SU-DHL-6 (cell line): ENCODE results near the gene ABCG1.

Experiments used
- H2AFZ ChIP-seq: fragments of 200-600 bp; sonication (generic); 2 replicates; pipeline ENCODE4 v1.6.1; 2014; ENCODE audit warnings: low read depth, mild to moderate bottlenecking, moderate library complexity, mixed read lengths, antibody characterized with exemption, low read length; ENCODE audit not compliant: severe bottlenecking
- H3F3A ChIP-seq: fragments of 200-600 bp; shearing (Covaris generic); 2 replicates; pipeline ENCODE4 v1.6.0; 2016; ENCODE audit warnings: antibody characterized with exemption, mild to moderate bottlenecking; ENCODE audit not compliant: insufficient read depth
- H3K27ac ChIP-seq: fragments of 200-600 bp; sonication (generic); 2 replicates; pipeline ENCODE4 v1.5.1; 2016; ENCODE audit warnings: low read depth, mild to moderate bottlenecking, low read length, moderate library complexity, mixed read lengths
- H3K27me3 ChIP-seq: fragments of 200-600 bp; sonication (generic), shearing (Covaris generic); 2 replicates; pipeline ENCODE4 v1.6.0; 2014; ENCODE audit warnings: mild to moderate bottlenecking, low read length
- H3K36me3 ChIP-seq: fragments of 200-600 bp; sonication (generic); 2 replicates; pipeline ENCODE4 v1.6.1; 2014; ENCODE audit warnings: mild to moderate bottlenecking, low read length, mixed read lengths
- H3K4me2 ChIP-seq: fragments of 300-600, 200-600 bp; shearing (Covaris generic), sonication (generic); 2 replicates; pipeline ENCODE4 v1.6.0; 2014; ENCODE audit warnings: low read length, low read depth, mild to moderate bottlenecking; ENCODE audit not compliant: poor library complexity, severe bottlenecking
- H3K4me3 ChIP-seq: fragments of 200-600 bp; sonication (generic); 2 replicates; pipeline ENCODE4 v1.5.1; 2014; ENCODE audit warnings: antibody characterized with exemption, low read length, mild to moderate bottlenecking, mixed read lengths; ENCODE audit not compliant: insufficient read depth, poor library complexity, severe bottlenecking
- H3K79me2 ChIP-seq: fragments of 200-600 bp; sonication (generic); 2 replicates; pipeline ENCODE4 v1.6.1; 2014; ENCODE audit warnings: mild to moderate bottlenecking, low read length, moderate library complexity; ENCODE audit not compliant: insufficient read depth
- H3K9ac ChIP-seq: fragments of 200-600 bp; sonication (generic); 2 replicates; pipeline ENCODE4 v1.7.0; 2014; ENCODE audit warnings: mild to moderate bottlenecking, low read length
- H3K9me2 ChIP-seq: fragments of 200-600 bp; sonication (generic); replicated peaks from 2 replicates; pipeline ENCODE4 v1.6.1; 2014; ENCODE audit warnings: low read length; ENCODE audit not compliant: insufficient read depth
- H3K9me3 ChIP-seq: fragments of 200-600 bp; sonication (generic); 2 replicates; pipeline ENCODE4 v1.6.1; 2014; ENCODE audit warnings: low read length, mixed read lengths; ENCODE audit not compliant: insufficient read depth
- H4K20me1 ChIP-seq: fragments of 200-600 bp; sonication (generic); 2 replicates; pipeline ENCODE4 v1.6.1; 2014; ENCODE audit warnings: low read depth, mild to moderate bottlenecking, antibody characterized with exemption, low read length, moderate library complexity, mixed read lengths
- EZH2phosphoT487 ChIP-seq: fragments of 200-600 bp; sonication (generic), shearing (Covaris generic); conservative IDR thresholded peaks from 2 replicates; pipeline ENCODE4 v1.6.1; 2018; ENCODE audit warnings: mild to moderate bottlenecking, antibody characterized with exemption, low read length, moderate library complexity, mixed read lengths
- TF ChIP-seq, protein P1 (sequence below): fragments of 200-600 bp; sonication (generic); IDR thresholded peaks from one replicate; pipeline ENCODE4 v1.5.1; 2017; ENCODE audit warnings: antibody characterized with exemption, mild to moderate bottlenecking, low read length, moderate library complexity; ENCODE audit not compliant: insufficient read depth, poor library complexity, severe bottlenecking

The ABCG1 gene

DNA sequence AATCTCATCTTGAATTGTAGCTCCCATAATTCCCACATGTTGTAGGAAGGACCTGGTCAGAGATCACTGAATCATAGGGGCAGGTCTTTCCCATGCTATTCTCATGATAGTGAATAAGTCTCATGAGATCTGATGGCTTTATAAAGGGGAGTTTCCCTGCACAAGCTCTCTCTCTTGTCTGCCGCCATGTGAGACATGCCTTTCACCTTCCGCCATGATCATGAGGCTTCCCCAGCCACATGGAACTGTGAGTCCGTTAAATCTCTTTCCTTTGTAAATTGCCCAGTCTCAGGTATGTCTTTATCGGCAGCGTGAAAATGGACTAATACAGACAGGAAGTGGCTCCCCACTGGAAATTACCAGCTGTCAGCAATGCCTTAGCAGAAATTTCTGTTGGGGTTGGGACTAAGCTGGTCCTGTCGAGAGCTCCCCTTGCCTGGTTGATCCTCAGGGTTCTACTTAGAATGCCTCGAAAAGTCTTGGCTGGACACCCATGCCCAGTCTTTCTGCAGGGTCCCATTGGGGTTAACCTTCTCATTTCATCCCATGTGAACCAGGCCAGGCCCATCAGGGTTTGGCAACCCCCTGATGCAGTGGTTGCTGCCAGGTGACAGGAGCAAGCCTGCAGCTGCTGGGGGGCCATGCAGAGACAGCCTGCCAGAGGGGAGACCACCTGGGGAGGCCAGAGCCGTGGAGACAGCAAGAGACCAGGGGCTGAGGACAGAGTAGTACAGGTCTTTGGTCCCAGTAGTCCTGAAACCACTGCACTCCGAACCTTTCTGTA is 2.8 kb upstream of the ABCG1 start:
- TF ChIP-seq, protein P1, sequence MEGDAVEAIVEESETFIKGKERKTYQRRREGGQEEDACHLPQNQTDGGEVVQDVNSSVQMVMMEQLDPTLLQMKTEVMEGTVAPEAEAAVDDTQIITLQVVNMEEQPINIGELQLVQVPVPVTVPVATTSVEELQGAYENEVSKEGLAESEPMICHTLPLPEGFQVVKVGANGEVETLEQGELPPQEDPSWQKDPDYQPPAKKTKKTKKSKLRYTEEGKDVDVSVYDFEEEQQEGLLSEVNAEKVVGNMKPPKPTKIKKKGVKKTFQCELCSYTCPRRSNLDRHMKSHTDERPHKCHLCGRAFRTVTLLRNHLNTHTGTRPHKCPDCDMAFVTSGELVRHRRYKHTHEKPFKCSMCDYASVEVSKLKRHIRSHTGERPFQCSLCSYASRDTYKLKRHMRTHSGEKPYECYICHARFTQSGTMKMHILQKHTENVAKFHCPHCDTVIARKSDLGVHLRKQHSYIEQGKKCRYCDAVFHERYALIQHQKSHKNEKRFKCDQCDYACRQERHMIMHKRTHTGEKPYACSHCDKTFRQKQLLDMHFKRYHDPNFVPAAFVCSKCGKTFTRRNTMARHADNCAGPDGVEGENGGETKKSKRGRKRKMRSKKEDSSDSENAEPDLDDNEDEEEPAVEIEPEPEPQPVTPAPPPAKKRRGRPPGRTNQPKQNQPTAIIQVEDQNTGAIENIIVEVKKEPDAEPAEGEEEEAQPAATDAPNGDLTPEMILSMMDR: no peak
- no peak for TF ChIP-seq EZH2phosphoT487
- no peaks in the 10 kb centered on the region for H3F3A ChIP-seq

DNA sequence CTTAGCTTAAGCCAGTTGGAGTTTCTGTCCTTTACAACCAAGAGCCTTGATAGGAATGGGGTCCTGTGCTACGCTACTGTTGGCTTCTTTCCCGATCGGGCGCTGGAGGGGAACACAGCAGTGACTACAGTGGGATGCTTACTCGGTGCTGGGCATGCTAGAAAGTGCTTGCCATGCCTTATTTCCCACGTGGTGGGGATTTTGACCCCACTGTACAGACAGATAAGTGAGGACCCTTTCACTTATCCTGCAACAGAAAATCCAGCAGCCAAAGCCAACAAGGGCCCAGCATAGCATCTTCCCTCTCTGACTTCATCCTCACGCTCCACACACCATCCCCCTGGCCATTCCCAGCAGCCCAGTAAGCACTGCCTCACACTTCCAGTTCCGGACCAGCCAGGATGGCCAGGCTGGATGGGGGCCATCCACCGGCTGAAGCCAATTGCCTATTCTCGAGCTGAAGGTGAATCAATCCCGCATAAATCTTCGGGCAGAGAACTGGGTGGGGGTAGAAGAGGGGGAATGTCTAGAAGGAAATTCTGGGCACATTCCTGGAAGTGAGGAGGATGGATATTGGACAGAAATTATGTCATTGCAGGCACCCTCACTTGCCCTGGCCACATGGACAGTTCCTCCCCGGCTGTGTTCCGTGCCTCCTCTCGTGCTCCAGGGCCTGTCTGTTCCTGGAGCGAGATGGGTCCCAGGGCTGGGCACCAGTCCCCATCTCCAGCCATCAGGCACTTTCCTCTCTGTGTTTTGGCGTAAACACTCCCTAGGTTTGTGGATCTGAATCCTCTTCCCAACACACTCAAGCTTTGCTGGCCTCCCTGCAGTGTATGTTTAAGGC is 2.0 kb upstream of the ABCG1 start:
- no peaks in the 10 kb centered on the region for H3F3A ChIP-seq
- no peak overlapping the region for H3K4me3 ChIP-seq
- H3K27ac ChIP-seq: no peak overlapping the region
- no peak overlapping the region for H3K9ac ChIP-seq
- H3K9me2 ChIP-seq: no peaks in the 10 kb centered on the region
- no peaks in the 10 kb centered on the region for H3K79me2 ChIP-seq
- no peaks in the 10 kb centered on the region; the same call in 1 of the 2 replicates for H3K9me3 ChIP-seq
- no peaks in the 10 kb centered on the region for H4K20me1 ChIP-seq
- TF ChIP-seq EZH2phosphoT487: no peak
- TF ChIP-seq, protein P1: no peak
- H2AFZ ChIP-seq: no peak overlapping the region
- no peaks in the 10 kb centered on the region for H3K36me3 ChIP-seq
- no peak overlapping the region for H3K4me2 ChIP-seq
- no peaks in the 10 kb centered on the region for H3K27me3 ChIP-seq

More for the DNA sequence above, 2.8 kb upstream of the ABCG1 start:
- Histone ChIP-seq H3K4me2 (no peak overlapping the region), H3K27ac (no peak overlapping the region), H3K27me3 (no peaks in the 10 kb centered on the region), H3K79me2 (no peaks in the 10 kb centered on the region), H3K9ac (no peak overlapping the region), H3K36me3 (no peaks in the 10 kb centered on the region), H3K4me3 (no peak overlapping the region), H2AFZ (no peak overlapping the region), H3K9me3 (no peaks in the 10 kb centered on the region; the same call in 1 of the 2 replicates), H4K20me1 (no peaks in the 10 kb centered on the region), H3K9me2 (no peaks in the 10 kb centered on the region)

DNA sequence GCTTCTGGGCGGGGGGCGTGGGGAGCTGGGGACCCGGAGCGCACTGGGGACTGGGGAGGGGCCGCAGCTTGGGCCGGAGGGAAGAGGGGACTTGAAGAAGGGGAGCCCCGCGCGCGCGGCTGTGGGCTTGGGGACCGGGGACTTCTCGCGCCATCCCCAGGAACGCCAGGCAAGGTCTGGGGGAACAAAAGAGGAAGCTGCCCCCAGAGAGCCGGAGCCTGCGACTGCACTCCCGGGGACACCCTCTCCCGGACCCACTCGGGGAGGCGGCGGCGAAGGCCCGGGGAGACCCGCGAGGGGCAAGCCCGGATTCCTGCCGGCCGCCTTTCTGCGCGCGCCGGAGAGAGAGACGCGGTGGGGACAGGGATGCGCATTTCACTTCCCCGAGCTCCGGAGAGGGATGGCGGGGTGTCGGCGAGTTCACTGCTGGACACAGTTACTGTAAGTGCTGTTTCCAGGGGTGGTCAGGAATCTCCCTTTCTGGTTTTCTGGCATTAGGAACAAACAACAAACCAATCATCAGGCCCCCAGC is 732 bp downstream of the ABCG1 start:
- Histone ChIP-seq H3K36me3 (no peaks in the 10 kb centered on the region), H3F3A (no peaks in the 10 kb centered on the region), H3K4me2 (peak overlapping the region; percentile 48), H3K4me3 (no peak overlapping the region), H4K20me1 (no peaks in the 10 kb centered on the region), H3K9ac (no peak overlapping the region), H3K27ac (no peak overlapping the region), H3K9me3 (no peaks in the 10 kb centered on the region; the same call in 1 of the 2 replicates), H3K27me3 (no peaks in the 10 kb centered on the region), H3K79me2 (no peaks in the 10 kb centered on the region), H3K9me2 (no peaks in the 10 kb centered on the region), H2AFZ (no peak overlapping the region)
- no peak for TF ChIP-seq EZH2phosphoT487
- TF ChIP-seq, protein P1: no peak
